DND-41 (cell line): ENCODE results near the gene BCL2L14.

Experiments used
- CTCF ChIP-seq: IDR thresholded peaks from 2 replicates; pipeline ENCODE4 v1.5.1; 2012; ENCODE audit warnings: borderline replicate concordance, low read length, moderate library complexity, mild to moderate bottlenecking; ENCODE audit not compliant: poor library complexity, severe bottlenecking; ENCODE audit errors: extremely low read depth
- EZH2 ChIP-seq: IDR thresholded peaks from 3 replicates; pipeline ENCODE4 v1.6.1; 2012; ENCODE audit warnings: borderline replicate concordance, low read depth, mild to moderate bottlenecking, moderate library complexity, low read length, inconsistent platforms; ENCODE audit not compliant: severe bottlenecking

GRCh38 chr12:12107678-12108077 is 36.9 kb downstream of the BCL2L14 start:
- TF ChIP-seq EZH2 (no peak), CTCF (no peak)
